Epithelial cell of esophagus (primary cell): ENCODE results near the gene IDNK.

ENCODE experiments used
- DNase-seq: peaks from one replicate; pipeline ENCODE4 v3.0.0; 2010; ENCODE audit warnings: low read depth
- H3K4me3 ChIP-seq: 2 replicates; pipeline ENCODE4 v1.5.1; 2011; ENCODE audit warnings: mild to moderate bottlenecking, low read length, control low read depth
- TF ChIP-seq, protein P1 (sequence below): IDR thresholded peaks from 2 replicates; pipeline ENCODE4 v1.5.1; 2011; ENCODE audit warnings: low read depth, mild to moderate bottlenecking, low read length, control low read depth, inconsistent platforms; ENCODE audit not compliant: insufficient read depth; ENCODE audit errors: missing control alignments

IDNK gene

GRCh38 chr9:83681490-83681889, 58.5 kb downstream of the IDNK start:
- H3K4me3 ChIP-seq, result no peak overlapping the region
- DNase-seq, result no peak

DNA sequence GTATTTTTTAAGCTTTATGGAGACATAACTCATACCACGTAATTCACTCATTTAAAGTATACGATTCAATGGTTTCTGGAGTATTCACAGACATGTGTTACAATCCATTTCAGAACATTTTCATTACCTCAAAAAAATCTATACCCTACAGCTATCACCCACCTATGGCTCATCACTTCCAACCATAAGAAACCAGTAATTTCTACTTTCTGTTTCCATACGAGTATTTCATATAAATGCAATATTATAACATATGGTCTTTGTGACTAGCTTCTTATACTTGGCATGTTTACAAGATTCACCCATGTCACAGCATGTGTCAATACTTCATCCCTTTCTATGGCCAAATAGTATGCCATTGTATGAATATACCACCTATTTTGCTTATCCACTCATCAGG, 66.0 kb downstream of the IDNK start:
- no peak overlapping the region for H3K4me3 ChIP-seq
- TF ChIP-seq, protein P1, sequence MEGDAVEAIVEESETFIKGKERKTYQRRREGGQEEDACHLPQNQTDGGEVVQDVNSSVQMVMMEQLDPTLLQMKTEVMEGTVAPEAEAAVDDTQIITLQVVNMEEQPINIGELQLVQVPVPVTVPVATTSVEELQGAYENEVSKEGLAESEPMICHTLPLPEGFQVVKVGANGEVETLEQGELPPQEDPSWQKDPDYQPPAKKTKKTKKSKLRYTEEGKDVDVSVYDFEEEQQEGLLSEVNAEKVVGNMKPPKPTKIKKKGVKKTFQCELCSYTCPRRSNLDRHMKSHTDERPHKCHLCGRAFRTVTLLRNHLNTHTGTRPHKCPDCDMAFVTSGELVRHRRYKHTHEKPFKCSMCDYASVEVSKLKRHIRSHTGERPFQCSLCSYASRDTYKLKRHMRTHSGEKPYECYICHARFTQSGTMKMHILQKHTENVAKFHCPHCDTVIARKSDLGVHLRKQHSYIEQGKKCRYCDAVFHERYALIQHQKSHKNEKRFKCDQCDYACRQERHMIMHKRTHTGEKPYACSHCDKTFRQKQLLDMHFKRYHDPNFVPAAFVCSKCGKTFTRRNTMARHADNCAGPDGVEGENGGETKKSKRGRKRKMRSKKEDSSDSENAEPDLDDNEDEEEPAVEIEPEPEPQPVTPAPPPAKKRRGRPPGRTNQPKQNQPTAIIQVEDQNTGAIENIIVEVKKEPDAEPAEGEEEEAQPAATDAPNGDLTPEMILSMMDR, result no peak
- no peak for DNase-seq

More at GRCh38 chr9:83681490-83681889, 58.5 kb downstream of the IDNK start:
- TF ChIP-seq, protein P1, result no peak

DNA sequence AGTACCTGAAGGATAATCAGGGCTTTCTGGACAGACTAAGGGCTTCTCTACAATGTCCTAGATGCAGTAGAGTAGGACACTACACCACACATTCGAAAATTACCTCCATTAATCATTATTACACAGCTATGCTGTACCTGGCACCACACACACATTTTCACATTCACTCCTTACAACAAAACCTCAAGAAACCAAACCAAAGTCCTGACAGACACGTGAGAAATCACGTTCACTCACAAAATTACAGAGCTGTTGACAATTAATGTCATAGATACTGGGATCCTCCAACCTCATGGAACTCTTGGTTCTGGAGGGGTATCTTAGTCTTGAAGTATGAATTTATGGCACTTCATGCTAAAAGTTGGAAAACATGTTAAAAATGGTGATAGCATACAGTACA, 68.5 kb downstream of the IDNK start:
- H3K4me3 ChIP-seq, result no peak overlapping the region
- no peak for DNase-seq
- TF ChIP-seq, protein P1, result no peak
